ENCODE measurements around the gene REEP6. TPM values are rescaled to one million over a fixed set of nuclear protein-coding genes. Genes with fewer than 3 reads are reported as not detected.
"Not testable (repeated sequence)": the region's sequence is repeated elsewhere in the genome, so short reads cannot be mapped to it uniquely, and the experiment has no call there.

REEP6 gene
- polyA plus RNA-seq, 3 donors, result 0.51 to 1.8 (median 0.81) TPM

- Mint-ChIP-seq H3K27me3 (ENCODE audit: low read depth in 3 of 3) (peaks cover 16 to 56% (median 40%) of the 10 kb centered on the region in 3 donors), H3K27ac (no peak overlapping the region), H3K4me3 (no peak overlapping the region), H3K4me1 (no peaks in the 10 kb centered on the region), H3K9me3 (peaks cover 0 to 14% (median 7%) of the 10 kb centered on the region in 7 donors), H3K36me3 (no peaks in the 10 kb centered on the region)
- intact Hi-C loops (cut with micrococcal nuclease), result loop anchor here in 1 of 2 donors (10.0 kb wide), 1 partner anchor 74 kb away; no protein-coding TSS in a partner anchor
- Histone ChIP-seq H3K36me3 (replicated peaks in 1 of 2; ENCODE audit: control insufficient read depth in 1 of 2, insufficient read depth in 2 of 2, low read length in 2 of 2) (no peaks in the 10 kb centered on the region), H3K27ac (ENCODE audit: low read depth in 1 of 2, low read length in 2 of 2) (no peak overlapping the region), H3K9ac (ENCODE audit: insufficient read depth, low read length, poor library complexity, severe bottlenecking) (no peak overlapping the region), H2AFZ (ENCODE audit: insufficient read depth, low read depth, low read length, poor library complexity, severe bottlenecking) (no peak overlapping the region), H3K4me3 (replicated peaks in 1 of 3; ENCODE audit: low read depth in 2 of 3, low read length in 3 of 3) (no peak overlapping the region), H3K9me3 (replicated peaks in 1 of 2; ENCODE audit: control insufficient read depth in 1 of 2, insufficient read depth in 1 of 2, low read length in 2 of 2) (peaks cover 4 to 9% of the 10 kb centered on the region in 2 donors), H3K79me2 (ENCODE audit: insufficient read depth, low read length) (no peaks in the 10 kb centered on the region), H3K27me3 (ENCODE audit: control insufficient read depth in 2 of 2, insufficient read depth in 2 of 2, low read length in 2 of 2) (peaks cover 0 to 31% of the 10 kb centered on the region in 2 donors), H4K20me1 (ENCODE audit: insufficient read depth, low read length) (no peaks in the 10 kb centered on the region), H3K4me2 (replicated peaks; ENCODE audit: extremely low read depth, low read length, poor library complexity, severe bottlenecking) (no peak overlapping the region), H3K4me1 (ENCODE audit: control insufficient read depth in 1 of 2, insufficient read depth in 2 of 2, low read length in 2 of 2) (peaks cover 0 to 1% of the 10 kb centered on the region in 2 donors)
- no peak for DNase-seq
- 87% methylated on average over 4 of the region's 4 CpGs for WGBS (ENCODE audit: insufficient coverage)
- TF ChIP-seq CTCF (IDR thresholded peaks at IDR 0.05), result no peak
These were observed 27.5 kb downstream of the REEP6 start for GRCh38 chr19:1518471-1518870.

GRCh38 chr19:1519802-1520201 is 28.8 kb downstream of the REEP6 start:
- peaks cover 19 to 52% (median 36%) of the 10 kb centered on the region in 3 donors for H3K27me3 Mint-ChIP-seq (ENCODE audit: low read depth in 3 of 3)
- DNase-seq, result not testable (repeated sequence)

More at GRCh38 chr19:1519802-1520201, 28.8 kb downstream of the REEP6 start:
- H2AFZ ChIP-seq (ENCODE audit: insufficient read depth, low read depth, low read length, poor library complexity, severe bottlenecking); H3K4me1 Mint-ChIP-seq; H3K4me2 ChIP-seq (replicated peaks; ENCODE audit: extremely low read depth, low read length, poor library complexity, severe bottlenecking); H3K36me3 Mint-ChIP-seq; H3K27ac Mint-ChIP-seq; H3K4me1 ChIP-seq (ENCODE audit: control insufficient read depth in 1 of 2, insufficient read depth in 2 of 2, low read length in 2 of 2); H3K79me2 ChIP-seq (ENCODE audit: insufficient read depth, low read length); H3K4me3 Mint-ChIP-seq; H3K4me3 ChIP-seq (replicated peaks in 1 of 3; ENCODE audit: low read depth in 2 of 3, low read length in 3 of 3); H4K20me1 ChIP-seq (ENCODE audit: insufficient read depth, low read length); H3K9ac ChIP-seq (ENCODE audit: insufficient read depth, low read length, poor library complexity, severe bottlenecking); H3K36me3 ChIP-seq (replicated peaks in 1 of 2; ENCODE audit: control insufficient read depth in 1 of 2, insufficient read depth in 2 of 2, low read length in 2 of 2); H3K27ac ChIP-seq (ENCODE audit: low read depth in 1 of 2, low read length in 2 of 2); H3K9me3 ChIP-seq (replicated peaks in 1 of 2; ENCODE audit: control insufficient read depth in 1 of 2, insufficient read depth in 1 of 2, low read length in 2 of 2): not testable (repeated sequence)
- H3K27me3 ChIP-seq (ENCODE audit: control insufficient read depth in 2 of 2, insufficient read depth in 2 of 2, low read length in 2 of 2), result peaks cover 5 to 27% of the 10 kb centered on the region in 2 donors
- peaks cover 5 to 13% (median 12%) of the 10 kb centered on the region in 7 donors for H3K9me3 Mint-ChIP-seq
- intact Hi-C loops (cut with micrococcal nuclease), result loop anchor here in 1 of 2 donors (10.0 kb wide), 1 partner anchor 75 kb away; no protein-coding TSS in a partner anchor
- WGBS (ENCODE audit: insufficient coverage), result 89% methylated on average over 6 of the region's 8 CpGs
